ENCODE results near the gene GSG1.

Gene GSG1

DNA sequence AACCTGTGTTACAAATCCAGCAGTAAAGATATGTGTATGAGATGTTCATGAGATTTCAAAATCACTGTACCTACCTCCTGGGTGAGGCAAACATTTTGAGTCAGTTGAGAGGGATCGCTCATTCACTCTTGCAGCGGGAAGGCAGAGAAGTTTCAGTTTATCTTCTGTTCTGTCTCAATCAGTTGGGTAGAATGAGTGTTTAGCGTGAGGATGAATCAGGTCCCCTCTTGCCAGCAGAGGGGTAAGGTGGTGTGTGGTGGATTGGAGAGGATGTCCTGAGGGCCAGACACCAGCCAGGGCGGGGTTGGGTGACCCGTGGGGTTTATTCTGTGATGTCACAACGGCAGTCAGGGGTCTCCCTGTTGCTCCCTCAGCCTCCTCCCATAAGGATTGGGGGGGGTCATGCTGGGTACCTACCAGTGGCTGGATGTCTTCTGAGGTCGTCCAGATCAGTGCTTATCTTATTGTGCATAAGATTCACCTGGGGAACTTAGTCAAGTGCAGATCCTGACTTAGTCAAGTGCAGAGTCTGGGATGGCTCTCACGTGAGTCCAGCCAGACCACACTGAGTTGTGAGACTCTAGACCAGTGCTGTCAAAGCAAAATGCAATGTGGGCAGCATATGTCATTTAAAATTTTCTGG, at the start of gene GSG1:
TSS of gene GSG1 (minus strand) at position 277 of the 643 bp plus-strand sequence. CDS start at position 122, 155 bp downstream.
- DNase-seq: no peak

DNA sequence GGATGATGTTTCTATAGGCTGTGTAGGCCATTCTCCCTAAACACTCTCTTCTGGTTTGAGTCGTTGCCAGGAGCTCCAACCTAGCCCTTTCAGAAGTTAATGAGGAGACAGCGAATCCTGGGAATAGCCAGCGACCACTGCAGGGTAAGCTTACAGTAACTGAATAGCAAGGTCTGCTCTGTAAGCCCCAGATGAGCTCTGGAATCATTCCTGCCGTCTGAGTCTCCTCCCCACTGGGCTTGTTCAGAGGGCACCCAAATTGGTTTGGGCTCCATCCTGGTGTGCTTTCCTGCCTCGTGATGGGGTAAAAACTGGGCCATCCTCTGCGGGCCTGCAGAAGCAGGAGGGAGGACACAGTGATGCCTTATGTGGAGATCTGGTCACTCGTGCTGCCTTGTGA, 49.7 kb upstream of the GSG1 start:
- DNase-seq: no peak

DNA sequence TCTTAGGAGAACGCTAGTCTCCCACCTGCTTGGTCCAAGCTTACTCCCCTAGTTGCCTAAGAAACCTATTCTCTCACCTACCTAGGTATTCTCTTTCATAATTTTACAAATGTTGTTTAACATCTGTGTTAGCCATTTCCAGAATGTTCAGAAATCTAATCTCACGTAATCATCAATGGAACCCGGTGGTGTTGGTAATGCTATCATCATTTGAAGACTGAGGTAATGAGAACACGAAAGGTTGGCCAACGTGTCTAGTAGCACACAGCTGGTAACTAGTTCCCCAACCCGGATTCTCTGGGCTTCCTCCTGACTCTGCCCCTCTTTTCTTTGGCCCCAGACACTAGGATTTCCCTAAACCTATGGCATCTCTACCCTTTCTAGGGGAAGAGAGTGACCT, 49.3 kb upstream of the GSG1 start:
- no peak for DNase-seq

DNA sequence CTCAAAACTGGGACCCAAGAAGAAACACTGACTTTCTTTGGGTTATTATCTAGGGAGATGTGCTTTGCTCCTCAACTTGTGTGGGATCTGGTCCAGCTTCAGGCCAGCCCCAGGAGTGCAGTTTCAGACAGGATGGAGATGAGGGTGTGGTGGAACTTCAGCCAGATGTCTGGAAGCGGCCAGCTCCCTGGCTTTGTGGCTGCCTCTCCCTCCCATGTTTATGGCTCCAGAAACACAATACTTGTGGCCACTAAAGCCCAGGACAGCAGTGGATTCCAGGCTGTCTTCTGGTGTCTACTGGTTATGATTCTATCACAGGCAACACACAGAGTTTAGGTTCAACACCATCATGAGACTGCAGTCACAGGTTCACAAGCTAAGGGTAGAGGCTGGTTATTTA, 48.8 kb upstream of the GSG1 start:
- DNase-seq: no peak

DNA sequence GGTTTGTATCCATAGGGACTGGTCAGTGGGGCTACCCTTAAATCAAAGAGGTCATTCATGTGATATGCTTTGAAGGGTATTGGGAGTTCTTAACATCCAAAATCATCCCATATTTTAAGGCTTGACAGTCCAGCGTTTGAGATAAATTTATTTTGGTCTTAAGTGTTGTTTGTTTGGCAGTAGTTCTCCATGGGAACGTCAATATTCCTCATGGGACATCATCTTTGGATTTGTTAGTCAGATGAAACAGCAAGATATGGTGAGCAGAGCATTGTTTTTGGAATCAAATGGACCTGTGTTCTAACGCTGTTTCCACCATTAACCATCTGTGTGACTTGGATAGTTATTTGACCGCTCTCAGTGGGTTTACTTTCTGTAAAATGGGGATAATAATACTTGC, 45.9 kb upstream of the GSG1 start:
- DNase-seq: no peak

DNA sequence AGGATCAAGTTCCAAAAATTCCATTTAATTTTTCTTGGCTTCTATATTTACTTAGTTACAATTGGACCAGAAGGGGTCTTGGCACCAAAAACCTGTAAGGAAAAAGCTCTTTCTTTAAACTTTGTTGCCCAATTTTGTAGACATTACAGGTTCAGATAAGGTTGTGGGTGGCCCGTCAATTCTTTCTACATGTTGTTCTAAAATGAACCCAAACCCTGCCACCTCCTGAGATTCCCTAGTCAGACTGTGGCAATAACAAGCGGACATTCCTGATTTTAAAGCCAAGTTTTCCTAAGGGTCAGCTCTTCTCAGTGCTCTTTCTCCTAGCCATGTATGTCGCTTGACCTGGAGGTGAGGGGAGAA, 45.0 kb upstream of the GSG1 start:
- no peak for DNase-seq

DNA sequence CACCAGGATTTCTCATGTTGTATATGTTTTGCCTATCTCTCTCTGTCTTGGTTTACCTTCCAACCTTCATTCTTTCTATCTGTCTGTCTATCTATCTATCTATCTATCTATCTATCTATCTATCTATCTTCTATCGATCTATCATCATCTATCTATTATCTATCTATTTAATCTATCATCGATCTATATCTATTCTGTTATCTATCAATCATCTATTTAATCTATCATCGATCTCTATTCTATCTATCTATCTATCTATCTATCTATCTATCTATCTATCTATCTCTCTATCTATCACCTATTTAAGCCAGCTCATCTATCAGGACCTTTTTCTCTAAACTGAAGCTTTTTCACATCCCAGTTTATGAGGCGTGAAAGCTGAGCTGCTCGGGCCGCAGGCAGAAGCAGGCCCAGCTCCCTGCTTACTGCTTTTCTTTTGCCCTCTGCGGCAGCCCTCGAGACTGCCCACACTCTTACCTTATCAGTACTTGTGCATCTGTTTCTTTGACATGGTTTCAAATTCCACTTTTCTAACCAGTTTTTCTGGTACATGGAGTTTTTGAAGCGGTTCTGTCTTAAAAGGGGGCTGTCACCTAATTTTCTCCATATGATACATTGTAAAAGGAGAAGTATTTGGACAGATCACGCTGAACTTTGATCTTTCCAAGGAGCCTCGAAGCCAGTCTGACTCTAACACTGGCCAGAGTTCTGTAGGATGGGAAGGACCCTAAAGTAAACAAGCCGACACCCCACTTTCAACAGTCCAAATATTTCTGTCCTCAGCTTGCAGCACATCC, 44.4 kb upstream of the GSG1 start:
- no peak for DNase-seq

DNA sequence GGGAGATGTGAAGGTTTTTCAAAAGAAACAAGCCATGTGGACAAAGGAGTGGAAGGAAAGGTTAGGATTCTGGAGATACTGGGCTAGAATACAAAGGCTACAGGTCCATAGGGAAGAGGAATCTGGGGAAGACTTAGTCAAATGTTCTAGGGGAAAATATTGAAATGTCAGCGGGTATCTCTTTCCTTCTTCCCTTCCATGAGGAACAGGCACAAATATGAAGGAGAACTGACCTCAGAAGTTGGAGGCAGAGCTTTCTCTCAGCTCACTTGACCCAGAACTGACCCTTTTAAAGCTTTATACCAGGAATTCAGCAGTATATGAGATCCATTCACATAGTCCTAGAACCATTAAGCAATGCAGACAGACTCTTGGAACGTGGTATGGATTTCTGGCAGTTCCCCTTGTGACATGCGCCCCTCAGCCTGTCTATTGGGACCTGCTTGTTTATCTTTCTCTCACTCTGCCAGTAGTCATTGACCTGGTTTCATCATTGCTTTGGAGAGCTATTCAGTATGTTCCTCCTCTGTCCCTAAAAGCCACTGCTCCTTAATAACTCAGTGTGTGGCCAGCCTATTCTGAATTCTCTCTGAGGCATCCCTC, 43.0 kb upstream of the GSG1 start:
- DNase-seq: no peak

DNA sequence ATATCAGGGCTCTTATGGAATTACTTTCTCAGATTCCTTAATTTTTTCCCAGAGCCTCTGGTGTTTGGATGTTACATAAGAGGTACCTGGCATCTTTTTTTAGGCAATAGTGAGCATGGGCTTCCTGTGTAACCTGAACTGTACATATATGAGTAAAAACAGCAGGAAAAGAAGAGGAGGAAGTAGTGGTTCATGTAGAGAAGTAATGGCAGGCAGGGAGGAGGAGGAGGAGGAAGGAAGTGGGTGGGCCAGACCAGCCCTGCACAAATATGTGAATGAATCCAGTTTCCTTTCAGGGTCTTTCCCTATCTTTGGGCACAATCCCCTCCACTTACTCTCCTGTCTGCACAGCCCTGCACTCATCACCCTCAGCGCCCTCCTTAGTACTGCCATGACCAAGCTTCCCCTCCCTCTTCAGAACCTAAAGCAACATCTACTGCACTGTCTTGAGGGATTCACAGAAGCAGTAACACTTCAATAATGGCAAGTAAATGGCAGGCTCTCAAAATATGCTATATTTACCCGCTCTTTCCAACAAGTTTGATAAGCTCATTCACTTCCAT, 40.9 kb upstream of the GSG1 start:
- DNase-seq: no peak

DNA sequence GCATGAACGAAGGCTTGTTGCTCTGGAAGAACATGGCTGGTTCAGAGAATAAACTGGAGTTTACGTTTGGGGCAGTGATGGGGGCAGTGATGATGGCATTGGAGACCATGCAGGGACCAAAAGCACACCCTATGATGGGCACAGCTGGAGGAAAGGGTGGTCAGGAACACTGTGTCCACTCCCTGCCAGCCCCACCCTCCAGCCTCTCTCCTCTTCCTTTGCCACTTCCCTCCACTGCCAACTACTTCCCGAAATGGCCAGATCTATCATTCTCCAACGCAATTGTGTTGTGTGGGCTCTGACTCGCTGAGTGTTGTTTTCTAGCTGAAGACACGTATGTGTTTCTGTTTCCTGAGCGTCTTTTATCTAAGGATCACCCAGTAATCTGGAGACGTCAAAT, 39.3 kb upstream of the GSG1 start:
- DNase-seq: no peak

DNA sequence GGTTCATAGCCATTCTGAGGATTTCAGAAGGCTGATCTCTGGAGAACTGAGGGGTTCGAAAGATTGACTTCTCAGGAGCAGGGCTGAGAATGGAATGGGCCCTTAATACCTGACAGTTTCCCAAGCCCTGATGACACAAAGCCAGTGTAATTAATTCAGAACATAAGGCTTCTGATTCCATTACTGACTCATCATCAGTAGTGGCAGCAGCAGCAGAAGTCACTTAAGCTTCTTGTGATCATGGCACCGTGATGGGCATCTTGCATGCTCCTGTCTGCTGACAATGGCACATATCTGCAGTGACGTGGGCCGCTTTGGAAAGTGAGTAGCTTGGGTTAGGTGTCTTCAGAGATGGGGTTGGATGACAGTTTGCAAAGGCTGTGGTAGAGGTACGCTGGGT, 38.2 kb upstream of the GSG1 start:
- DNase-seq: no peak

DNA sequence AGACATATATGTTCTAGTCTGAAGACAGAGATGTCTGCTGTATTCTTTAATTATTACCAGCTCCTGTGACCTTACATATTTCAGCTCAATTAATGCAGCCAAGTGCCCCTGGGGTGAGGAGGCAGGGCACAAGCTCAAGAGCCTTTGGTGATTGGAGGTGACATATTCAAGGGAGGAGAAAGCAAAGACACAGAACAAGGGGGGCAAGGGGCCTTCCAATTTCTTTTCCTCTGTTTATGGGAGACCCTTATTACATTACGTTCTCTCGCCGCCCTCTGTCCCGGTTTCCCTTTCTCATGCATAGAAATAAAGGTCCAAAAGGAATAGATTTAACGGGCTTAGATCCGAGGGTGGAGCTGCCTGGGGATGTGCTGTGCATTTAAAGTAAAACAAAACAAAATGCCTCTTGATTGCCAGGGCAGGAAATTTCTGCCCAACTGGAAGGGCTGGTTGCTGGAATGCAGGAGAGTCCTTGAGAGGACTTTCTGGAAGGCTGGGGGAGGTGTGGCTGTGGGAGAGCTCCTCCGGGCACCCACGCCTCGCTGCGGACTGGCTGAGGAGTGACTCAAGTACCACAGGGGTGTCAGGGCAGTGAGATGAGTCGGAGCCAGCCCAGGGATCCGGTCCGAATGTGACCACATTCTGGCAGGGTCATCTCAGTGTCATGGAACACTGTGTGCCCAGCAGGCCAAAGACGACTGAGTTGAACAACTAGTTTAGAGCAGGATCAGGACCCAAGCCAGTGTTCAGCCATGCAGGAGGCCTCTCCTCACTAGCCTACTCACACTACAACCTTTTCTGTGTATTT, 32.1 kb upstream of the GSG1 start:
- no peak for DNase-seq

DNA sequence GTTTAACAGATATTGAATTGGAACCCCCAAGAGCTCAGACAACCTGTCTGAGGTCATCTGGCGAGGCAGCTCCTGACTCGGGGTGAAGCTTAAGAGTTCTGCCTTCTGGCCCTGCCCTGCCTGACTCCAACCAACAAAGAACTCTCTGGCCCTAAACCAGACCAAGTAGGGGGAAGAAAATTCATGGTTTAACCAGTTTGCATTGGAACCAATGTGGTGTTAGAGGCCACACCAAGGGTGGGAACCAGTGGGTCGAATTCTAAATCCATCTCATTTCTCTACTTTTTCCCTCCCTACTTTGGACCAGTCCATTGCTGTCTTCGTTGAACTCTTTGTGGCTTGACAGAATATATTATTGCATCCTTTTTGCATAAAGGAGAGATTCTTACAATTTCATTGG, 30.4 kb upstream of the GSG1 start:
- DNase-seq: no peak

DNA sequence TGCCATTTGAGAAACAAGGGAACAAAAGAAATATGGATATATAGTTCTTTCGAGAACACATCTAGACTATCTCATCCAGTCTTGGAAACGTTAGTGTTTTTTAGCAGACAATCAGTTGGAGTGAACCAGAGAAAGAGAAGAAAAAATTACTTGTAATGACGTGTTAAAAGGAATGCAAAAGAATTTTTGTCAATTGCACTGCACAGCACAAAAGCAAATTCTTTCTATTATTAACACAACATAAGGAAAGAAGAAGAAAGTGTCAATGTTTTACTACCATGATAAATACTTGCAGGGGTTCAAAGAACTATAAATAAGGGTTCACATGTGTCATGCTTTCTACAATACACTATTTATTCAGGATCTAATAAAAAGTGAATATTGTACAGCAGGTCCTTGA, 27.5 kb upstream of the GSG1 start:
- no peak for DNase-seq

DNA sequence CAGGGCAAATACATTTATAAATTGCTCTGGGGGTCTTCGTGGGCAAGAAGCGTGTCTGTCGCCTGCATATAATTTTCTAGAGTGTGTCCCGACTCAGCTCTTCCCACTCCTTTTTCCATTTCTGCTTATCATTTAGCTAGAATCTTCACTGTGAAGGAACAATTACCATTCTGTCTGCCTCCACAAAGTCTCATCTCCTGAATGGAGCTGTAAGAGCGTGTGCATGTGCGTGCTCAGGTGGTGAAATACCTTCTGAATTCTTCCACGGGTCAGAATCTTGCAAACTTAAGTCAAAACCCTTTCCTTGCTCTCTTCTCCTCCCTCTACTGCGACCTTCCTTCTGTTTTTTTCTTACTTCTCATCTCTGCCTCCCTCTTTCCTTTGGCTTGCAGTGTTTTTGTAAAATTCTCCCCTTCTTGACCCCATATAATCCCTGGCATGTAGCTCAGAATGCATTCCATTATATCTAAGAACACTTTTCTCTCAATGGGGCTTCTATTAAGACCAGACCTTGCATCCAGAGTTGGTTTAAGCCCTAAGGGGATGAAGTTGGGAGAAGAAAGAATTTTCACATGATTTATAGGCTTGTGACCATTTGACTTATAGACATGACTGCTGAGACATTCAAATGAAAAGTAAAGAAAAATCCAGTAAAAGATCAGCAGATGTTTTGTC, 25.0 kb upstream of the GSG1 start:
- DNase-seq: no peak

DNA sequence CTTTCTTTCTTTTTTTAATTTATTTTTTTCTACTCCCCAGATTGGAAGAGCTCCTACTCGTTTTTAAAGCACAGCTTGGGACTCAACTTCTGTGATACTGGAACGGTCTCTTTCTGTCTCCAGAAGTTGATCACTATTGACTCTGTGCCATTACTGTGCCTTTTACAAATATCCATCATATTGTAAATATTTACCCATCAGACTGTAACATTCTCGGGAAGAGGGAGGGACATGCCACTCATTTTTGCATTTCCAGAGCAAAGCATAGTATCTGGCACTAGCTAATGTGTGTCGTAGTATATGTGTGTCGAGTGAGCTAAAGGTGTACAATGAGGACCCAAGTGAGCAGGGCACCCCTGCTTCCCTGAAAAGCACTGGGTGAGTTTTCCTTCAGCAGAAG, 24.0 kb upstream of the GSG1 start:
- no peak for DNase-seq

DNA sequence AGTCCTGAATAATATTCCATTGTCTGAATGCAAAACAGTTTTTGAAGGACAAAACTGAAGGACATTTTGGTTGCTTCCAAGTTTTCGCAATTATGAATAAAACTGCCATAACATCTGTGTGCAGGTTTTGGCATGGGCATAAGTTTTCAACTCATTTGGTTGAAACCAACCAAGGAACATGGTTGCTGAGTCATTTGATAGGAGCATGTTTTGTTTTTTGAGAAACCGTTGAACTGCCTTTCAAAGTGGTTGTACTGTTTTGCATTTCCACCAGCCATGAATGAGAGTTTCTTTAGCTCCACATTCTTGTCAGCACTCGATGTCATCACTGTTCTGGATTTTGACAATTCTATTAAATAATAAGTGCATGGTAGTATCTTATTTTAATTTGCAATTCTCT, 23.0 kb upstream of the GSG1 start:
- no peak for DNase-seq

DNA sequence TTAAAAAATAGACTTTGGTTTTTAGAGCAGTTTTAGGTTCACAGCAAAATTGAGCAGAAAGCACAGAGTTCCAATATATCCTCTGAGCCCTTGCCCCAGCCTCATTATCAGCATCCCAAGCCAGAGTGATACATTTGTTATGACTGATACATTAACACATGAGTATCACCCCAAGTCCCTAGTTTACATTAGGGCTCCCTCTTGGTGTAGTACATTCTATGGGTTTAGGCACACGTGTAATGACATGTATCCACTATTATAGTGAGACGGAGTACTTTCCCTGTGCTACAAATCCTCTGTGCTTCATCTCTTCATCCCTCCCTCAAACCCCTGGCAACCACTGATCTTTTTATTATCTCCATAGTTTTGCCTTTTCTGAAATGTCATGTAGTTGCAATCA, 22.5 kb upstream of the GSG1 start:
- no peak for DNase-seq

DNA sequence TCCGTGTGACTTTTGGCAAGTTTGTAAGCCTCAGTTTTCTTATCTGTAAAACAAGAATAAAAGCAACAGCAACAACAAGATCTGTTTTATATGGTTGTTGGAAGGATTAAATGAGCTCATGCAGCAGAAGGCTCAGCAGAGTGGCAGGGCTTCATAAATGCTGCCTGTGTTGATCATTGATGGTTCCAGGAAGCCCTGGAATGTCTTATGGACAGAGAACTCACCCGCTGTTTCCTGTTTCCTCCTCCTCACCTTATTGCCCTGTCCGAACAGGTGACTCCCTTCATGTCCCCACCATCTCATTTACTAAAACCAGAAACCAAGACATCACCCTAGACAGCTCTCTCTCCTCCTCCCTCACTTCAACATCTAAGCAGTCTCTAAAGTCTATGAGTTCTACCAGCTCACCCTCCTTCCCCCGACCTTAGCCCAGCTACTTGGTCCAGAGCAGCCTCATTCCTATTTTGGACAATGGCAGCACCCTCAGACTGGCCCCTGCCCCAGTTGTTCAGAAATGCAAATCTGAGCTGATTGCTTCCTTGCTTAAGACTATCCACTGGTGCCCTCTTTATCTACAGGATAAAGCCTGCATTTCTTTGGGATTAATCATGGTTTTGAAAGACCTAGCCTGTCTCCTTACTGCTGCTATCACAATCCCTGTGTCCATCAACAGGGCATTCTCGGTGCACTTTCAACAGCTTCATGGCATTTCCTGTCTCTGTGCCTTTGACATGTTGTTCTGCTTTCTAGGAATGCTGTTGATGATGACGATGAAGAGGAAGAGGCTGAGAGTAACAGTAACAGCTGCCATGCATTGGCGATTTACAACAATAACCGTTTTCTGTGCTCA, 21.4 kb upstream of the GSG1 start:
- DNase-seq: no peak

DNA sequence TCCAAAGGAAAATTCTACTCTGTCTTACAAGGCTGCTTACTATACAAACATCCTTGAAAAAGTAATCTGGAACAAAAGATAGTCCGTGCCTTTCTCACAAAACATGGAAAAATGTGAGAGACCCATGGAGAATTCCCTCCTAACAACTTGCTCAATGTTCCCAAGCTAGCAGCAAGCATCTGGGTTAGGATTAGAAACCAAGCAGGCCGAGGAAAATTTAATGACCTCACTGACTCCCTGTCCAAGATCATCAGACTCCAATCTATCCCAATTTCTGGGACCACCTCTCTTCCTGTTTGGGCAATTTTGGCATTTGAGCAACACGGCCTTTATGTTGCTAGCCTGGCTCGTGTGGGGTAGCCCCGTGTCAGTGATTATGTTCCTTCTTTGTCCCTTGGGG, 18.1 kb upstream of the GSG1 start:
- no peak for DNase-seq

DNA sequence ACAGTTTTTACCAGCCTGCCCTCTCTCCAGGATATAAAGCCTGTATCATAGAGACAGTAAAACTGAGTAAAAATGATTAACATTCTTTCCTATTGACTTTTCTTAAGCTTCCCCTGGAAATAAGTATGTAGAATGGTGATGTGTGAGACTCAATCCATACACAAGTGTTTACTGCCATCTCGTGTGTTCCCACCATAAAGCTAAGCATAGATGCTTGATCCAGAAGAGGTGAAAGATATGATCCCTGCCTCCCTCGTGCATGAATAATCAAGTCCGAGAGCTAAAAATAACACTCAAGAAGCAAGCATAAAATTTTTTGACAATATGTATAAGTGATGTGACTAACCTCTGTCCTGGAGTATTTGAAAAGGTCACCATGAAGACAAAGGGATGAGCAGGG, 16.9 kb upstream of the GSG1 start:
- no peak for DNase-seq

DNA sequence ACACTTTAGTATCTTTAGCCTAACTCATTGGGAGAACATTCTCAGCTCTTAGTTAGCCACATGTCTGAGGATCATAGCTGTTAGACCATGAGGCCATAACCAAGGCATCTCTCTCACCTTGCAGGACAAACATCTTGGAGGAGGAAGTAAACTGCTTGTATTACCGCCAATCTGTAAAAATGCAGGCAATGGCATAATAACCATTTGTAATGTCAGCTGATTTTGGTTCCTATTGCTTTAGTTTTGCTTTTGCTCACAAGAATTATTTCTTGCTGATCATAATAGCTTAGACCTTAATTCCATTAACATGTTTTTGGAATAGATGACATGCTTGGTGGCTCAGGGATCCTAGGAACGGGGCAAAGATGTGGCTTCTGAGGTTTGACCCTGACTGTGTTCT, 16.4 kb upstream of the GSG1 start:
- DNase-seq: no peak
